CD8-positive, alpha-beta memory T cell (primary cell): ENCODE measurements around the gene AGBL4. TPM values are rescaled to one million over a fixed set of nuclear protein-coding genes. Genes with fewer than 3 reads are reported as not detected.
A peak's percentile ranks its signal among the peaks of the same experiment; 100 is the strongest.

ENCODE experiments used
- CTCF ChIA-PET: fragments of 350-600 bp; sonication (Branson Sonifier 250); formaldehyde crosslinking; loops from one replicate; lab custom pipeline; 2021; ENCODE audit warnings: antibody characterized with exemption; lab: Charles Lee
- POLR2A ChIA-PET: fragments of 350-600 bp; sonication (Branson Sonifier 250); formaldehyde crosslinking; loops from one replicate; lab custom pipeline; 2021; ENCODE audit warnings: antibody characterized with exemption; lab: Charles Lee
- DNase-seq, 5 donors: peaks; one replicate each; pipeline versions ENCODE4 v3.0.0 to v3.0.0-alpha.2; 2020 to 2022; ENCODE audit warnings: mixed read lengths in 1 of 5
- H3K27ac ChIP-seq: one replicate; pipeline ENCODE4 v1.7.0; 2013; ENCODE audit warnings: low read depth, mild to moderate bottlenecking, low read length, moderate library complexity
- H3K27me3 ChIP-seq: 2 replicates; pipeline ENCODE4 v1.7.0; 2013; ENCODE audit warnings: low read length, mild to moderate bottlenecking; ENCODE audit not compliant: insufficient read depth, poor library complexity, severe bottlenecking
- H3K36me3 ChIP-seq: 2 replicates; pipeline ENCODE4 v1.7.0; 2013; ENCODE audit warnings: mild to moderate bottlenecking, low read length, moderate library complexity; ENCODE audit not compliant: insufficient read depth
- H3K4me1 ChIP-seq: 2 replicates; pipeline ENCODE4 v1.7.0; 2013; ENCODE audit warnings: mild to moderate bottlenecking, low read length, moderate library complexity; ENCODE audit not compliant: insufficient read depth
- H3K4me3 ChIP-seq: 2 replicates; pipeline ENCODE4 v1.7.0; 2013; ENCODE audit warnings: mild to moderate bottlenecking, low read length
- H3K9me3 ChIP-seq: 2 replicates; pipeline ENCODE4 v1.7.0; 2013; ENCODE audit warnings: mild to moderate bottlenecking, low read length
- H3K27ac Mint-ChIP-seq, 8 donors: one replicate each; pipeline ENCODE4 v1.8.0; 2020 to 2021; ENCODE audit warnings: mixed read lengths in 8 of 8, mild to moderate bottlenecking in 6 of 8, inconsistent platforms in 3 of 8, moderate library complexity in 3 of 8
- H3K27me3 Mint-ChIP-seq, 2 donors: one replicate each; pipeline ENCODE4 v1.8.0; 2020 to 2021; ENCODE audit warnings: mixed read lengths in 2 of 2, mild to moderate bottlenecking in 1 of 2, moderate library complexity in 1 of 2
- H3K36me3 Mint-ChIP-seq, 3 donors: one replicate each; pipeline ENCODE4 v1.8.0; 2020 to 2021; ENCODE audit warnings: mixed read lengths in 3 of 3, inconsistent platforms in 1 of 3, mild to moderate bottlenecking in 1 of 3
- H3K4me1 Mint-ChIP-seq, 3 donors: one replicate each; pipeline ENCODE4 v1.8.0; 2020 to 2021; ENCODE audit warnings: mixed read lengths in 3 of 3, inconsistent platforms in 1 of 3, mild to moderate bottlenecking in 1 of 3
- H3K4me3 Mint-ChIP-seq, 7 donors: one replicate each; pipeline ENCODE4 v1.8.0; 2020 to 2021; ENCODE audit warnings: mixed read lengths in 7 of 7, mild to moderate bottlenecking in 6 of 7, moderate library complexity in 4 of 7, inconsistent platforms in 2 of 7
- H3K9me3 Mint-ChIP-seq, 5 donors: one replicate each; pipeline ENCODE4 v1.8.0; 2020 to 2022; ENCODE audit warnings: mixed read lengths in 5 of 5, mild to moderate bottlenecking in 3 of 5, moderate library complexity in 2 of 5, inconsistent platforms in 1 of 5
- polyA plus RNA-seq: library from polyadenylated mRNA; unstranded; fragments of 300-500 nt; fragmentation: Illumina TruSeq; gene quantifications from one replicate; pipeline ENCODE4 v1.2.3, GENCODE V29; 2021
- total RNA-seq, 2 experiments: library from RNA; stranded (reverse); gene quantifications; one replicate each; pipeline ENCODE4 v1.2.3, GENCODE V29; 2021

AGBL4 gene
- total and polyA plus RNA-seq, 3 experiments from 2014 or later = 0.22 TPM; not detected in 2

DNA sequence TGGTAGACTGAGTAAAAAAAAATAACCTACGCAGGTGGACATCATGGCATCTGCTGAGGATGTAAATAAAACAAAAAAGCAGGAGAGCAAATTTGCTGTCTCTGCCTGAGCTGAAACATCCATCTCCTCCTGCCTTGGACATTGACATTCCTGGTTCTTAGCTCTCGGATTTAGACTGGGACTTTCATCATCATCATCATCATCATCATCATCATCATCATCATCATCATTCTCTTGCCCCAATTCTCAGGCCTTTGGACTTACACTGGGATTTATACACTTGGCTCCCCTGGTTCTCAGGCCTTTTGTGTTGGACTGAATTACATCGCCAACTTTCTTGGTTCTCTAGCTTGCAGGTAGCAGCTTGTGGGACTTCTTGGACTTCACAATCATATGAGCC is 938.7 kb downstream of the AGBL4 start:
- Mint-ChIP-seq H3K27ac (peak overlapping the region in 1 of 8 donors; percentile 85), H3K27me3 (peaks cover 2 to 4% of the 10 kb centered on the region in 2 donors), H3K9me3 (peaks cover 3 to 18% (median 6%) of the 10 kb centered on the region in 5 donors), H3K36me3 (no peaks in the 10 kb centered on the region), H3K4me1 (peaks cover 2 to 14% (median 8%) of the 10 kb centered on the region in 3 donors), H3K4me3 (no peak overlapping the region)
- H3K4me3 ChIP-seq = no peak overlapping the region
- no peaks in the 10 kb centered on the region for H3K36me3 ChIP-seq
- no peaks in the 10 kb centered on the region for H3K27me3 ChIP-seq
- no peak for DNase-seq
- ChIA-PET POLR2A (no interaction called here), CTCF (no interaction called here)
- no peaks in the 10 kb centered on the region for H3K4me1 ChIP-seq
- H3K27ac ChIP-seq = no peak overlapping the region
- no peaks in the 10 kb centered on the region for H3K9me3 ChIP-seq

DNA sequence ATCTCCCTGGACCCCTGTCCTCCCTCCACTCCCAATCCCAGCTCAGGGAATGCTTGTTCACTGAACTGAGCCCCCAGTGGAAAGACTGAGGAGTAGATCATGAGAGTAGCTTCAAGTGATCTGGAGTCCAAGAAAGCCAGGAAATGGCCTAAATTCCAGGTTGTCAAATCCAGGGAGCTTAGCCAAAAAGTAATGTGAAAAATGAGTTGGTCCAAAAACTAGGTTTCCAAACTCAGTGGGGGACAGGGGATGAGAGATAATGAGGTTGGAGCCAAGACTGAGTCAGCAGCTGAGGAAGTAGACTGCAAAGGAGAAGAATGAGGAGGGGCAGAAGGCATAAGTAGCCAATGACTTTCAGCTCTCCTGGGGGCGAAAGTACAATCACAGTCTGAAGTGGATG is 963.0 kb downstream of the AGBL4 start:
- H3K36me3 ChIP-seq = no peaks in the 10 kb centered on the region
- Mint-ChIP-seq H3K27me3 (peaks cover 0 to 3% of the 10 kb centered on the region in 2 donors), H3K27ac (no peak overlapping the region), H3K4me3 (no peak overlapping the region), H3K4me1 (peaks cover 0 to 2% (median 0%) of the 10 kb centered on the region in 3 donors), H3K36me3 (no peaks in the 10 kb centered on the region), H3K9me3 (peaks cover 0 to 9% (median 0%) of the 10 kb centered on the region in 5 donors)
- H3K4me3 ChIP-seq = no peak overlapping the region
- no peaks in the 10 kb centered on the region for H3K4me1 ChIP-seq
- POLR2A ChIA-PET = no interaction called here
- CTCF ChIA-PET = no interaction called here
- H3K27me3 ChIP-seq = no peaks in the 10 kb centered on the region
- no peaks in the 10 kb centered on the region for H3K9me3 ChIP-seq
- DNase-seq = no peak
- H3K27ac ChIP-seq = no peak overlapping the region

DNA sequence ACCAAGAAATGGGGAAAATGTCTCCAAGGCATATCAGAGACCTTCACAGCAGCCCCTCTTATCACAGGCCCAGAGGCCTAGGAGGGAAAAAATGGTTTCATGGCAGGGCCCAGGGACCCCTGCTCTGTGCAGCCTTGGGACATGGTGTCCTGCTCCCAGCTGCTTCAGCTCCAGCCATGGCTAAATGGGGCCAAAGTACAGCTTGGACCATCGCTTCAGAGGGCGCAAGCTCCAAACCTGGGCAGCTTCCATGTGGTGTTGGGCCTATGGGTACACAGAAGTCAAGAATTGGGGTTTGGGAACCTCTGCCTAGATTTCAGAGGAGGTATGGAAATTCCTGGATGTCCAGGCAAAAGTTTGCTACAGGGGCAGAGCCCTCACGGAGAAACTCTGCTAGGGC is 964.7 kb downstream of the AGBL4 start:
- no peaks in the 10 kb centered on the region for H3K36me3 Mint-ChIP-seq
- Histone ChIP-seq H3K27ac (no peak overlapping the region), H3K4me1 (no peaks in the 10 kb centered on the region), H3K4me3 (no peak overlapping the region), H3K36me3 (no peaks in the 10 kb centered on the region), H3K27me3 (no peaks in the 10 kb centered on the region), H3K9me3 (no peaks in the 10 kb centered on the region)
- no peak overlapping the region for H3K27ac Mint-ChIP-seq
- CTCF ChIA-PET = no interaction called here
- peaks cover 0 to 2% (median 0%) of the 10 kb centered on the region in 3 donors for H3K4me1 Mint-ChIP-seq
- no peak for DNase-seq
- no peak overlapping the region for H3K4me3 Mint-ChIP-seq
- POLR2A ChIA-PET = no interaction called here
- peaks cover 0 to 3% of the 10 kb centered on the region in 2 donors for H3K27me3 Mint-ChIP-seq
- peaks cover 0 to 9% (median 0%) of the 10 kb centered on the region in 5 donors for H3K9me3 Mint-ChIP-seq

DNA sequence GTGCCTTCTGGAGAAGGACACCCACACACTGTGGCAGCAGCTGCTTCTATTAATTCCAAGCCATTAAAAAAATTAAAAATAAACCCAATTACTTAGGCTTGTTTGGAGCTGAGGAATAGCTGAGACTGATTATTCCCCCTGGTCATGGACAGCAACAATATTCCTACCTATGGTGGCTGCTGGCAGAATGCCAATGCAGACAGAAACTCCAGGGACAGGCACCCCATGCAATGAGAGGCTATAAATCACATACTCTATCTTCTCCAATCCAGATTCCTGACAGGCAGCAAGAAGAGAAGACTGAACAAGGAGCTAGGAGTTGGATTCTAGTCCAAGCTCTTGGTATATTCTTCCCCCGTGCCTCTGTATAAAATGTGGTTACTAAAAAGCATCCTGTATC is 971.7 kb downstream of the AGBL4 start:
- Mint-ChIP-seq H3K4me1 (no peaks in the 10 kb centered on the region), H3K36me3 (no peaks in the 10 kb centered on the region), H3K9me3 (peaks cover 0 to 4% (median 0%) of the 10 kb centered on the region in 5 donors), H3K27ac (no peak overlapping the region), H3K4me3 (no peak overlapping the region), H3K27me3 (peaks cover 0 to 2% of the 10 kb centered on the region in 2 donors)
- DNase-seq = no peak
- no peaks in the 10 kb centered on the region for H3K4me1 ChIP-seq
- H3K36me3 ChIP-seq = no peaks in the 10 kb centered on the region
- H3K4me3 ChIP-seq = no peak overlapping the region
- POLR2A ChIA-PET = no interaction called here
- no peak overlapping the region for H3K27ac ChIP-seq
- no peaks in the 10 kb centered on the region for H3K27me3 ChIP-seq
- CTCF ChIA-PET = no interaction called here
- H3K9me3 ChIP-seq = no peaks in the 10 kb centered on the region

DNA sequence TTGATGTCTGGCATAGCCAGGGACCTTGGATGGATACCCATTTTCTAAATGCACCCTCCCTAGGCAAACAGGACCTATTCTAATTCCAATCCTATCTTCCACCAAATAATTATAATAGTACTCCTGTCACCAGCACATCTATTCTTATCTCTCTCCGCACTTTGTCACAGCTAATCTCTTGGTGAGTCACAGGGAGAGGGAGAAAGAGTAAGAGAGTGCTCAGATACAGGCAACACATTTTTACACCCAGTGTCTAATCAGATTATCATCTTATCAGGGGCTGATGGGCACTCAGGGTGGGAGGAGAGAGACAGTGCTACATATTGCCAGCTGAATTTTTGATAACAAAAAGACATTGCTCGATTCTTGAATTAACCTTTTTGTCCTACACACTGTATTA is 972.1 kb downstream of the AGBL4 start:
- no peaks in the 10 kb centered on the region for H3K27me3 ChIP-seq
- no peak overlapping the region for H3K4me3 Mint-ChIP-seq
- H3K36me3 Mint-ChIP-seq = no peaks in the 10 kb centered on the region
- ChIA-PET POLR2A (no interaction called here), CTCF (no interaction called here)
- no peak overlapping the region for H3K27ac ChIP-seq
- H3K4me3 ChIP-seq = no peak overlapping the region
- DNase-seq = no peak
- no peak overlapping the region for H3K27ac Mint-ChIP-seq
- no peaks in the 10 kb centered on the region for H3K4me1 ChIP-seq
- no peaks in the 10 kb centered on the region for H3K4me1 Mint-ChIP-seq
- no peaks in the 10 kb centered on the region for H3K36me3 ChIP-seq
- H3K27me3 Mint-ChIP-seq = peaks cover 0 to 2% of the 10 kb centered on the region in 2 donors
- H3K9me3 Mint-ChIP-seq = peaks cover 0 to 4% (median 0%) of the 10 kb centered on the region in 5 donors
- H3K9me3 ChIP-seq = no peaks in the 10 kb centered on the region

DNA sequence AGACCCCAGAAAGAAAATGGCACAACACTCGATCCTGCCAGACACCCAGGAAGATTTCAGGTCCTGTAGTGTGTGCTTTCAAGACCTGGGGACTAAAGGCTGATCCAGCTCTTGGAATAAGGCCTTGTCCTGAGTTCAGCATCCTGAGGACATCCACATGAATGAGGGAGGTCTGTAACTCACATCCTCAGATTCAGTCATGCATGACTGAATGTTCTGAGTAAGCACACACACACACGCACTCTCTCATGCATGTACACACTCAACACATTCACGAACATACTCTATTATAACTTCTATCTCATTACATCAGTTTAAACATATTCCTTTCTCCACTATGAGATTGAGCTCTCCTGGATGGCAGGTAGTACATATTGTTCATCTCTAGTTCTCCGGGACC is 973.7 kb downstream of the AGBL4 start:
- CTCF ChIA-PET = no interaction called here
- no peak overlapping the region for H3K27ac ChIP-seq
- no peaks in the 10 kb centered on the region for H3K4me1 Mint-ChIP-seq
- POLR2A ChIA-PET = no interaction called here
- H3K36me3 Mint-ChIP-seq = no peaks in the 10 kb centered on the region
- H3K4me1 ChIP-seq = no peaks in the 10 kb centered on the region
- H3K9me3 Mint-ChIP-seq = no peaks in the 10 kb centered on the region
- H3K27ac Mint-ChIP-seq = no peak overlapping the region
- no peak overlapping the region for H3K4me3 Mint-ChIP-seq
- H3K9me3 ChIP-seq = no peaks in the 10 kb centered on the region
- H3K36me3 ChIP-seq = no peaks in the 10 kb centered on the region
- no peaks in the 10 kb centered on the region for H3K27me3 ChIP-seq
- no peak overlapping the region for H3K4me3 ChIP-seq
- H3K27me3 Mint-ChIP-seq = peaks cover 0 to 2% of the 10 kb centered on the region in 2 donors
- no peak for DNase-seq

DNA sequence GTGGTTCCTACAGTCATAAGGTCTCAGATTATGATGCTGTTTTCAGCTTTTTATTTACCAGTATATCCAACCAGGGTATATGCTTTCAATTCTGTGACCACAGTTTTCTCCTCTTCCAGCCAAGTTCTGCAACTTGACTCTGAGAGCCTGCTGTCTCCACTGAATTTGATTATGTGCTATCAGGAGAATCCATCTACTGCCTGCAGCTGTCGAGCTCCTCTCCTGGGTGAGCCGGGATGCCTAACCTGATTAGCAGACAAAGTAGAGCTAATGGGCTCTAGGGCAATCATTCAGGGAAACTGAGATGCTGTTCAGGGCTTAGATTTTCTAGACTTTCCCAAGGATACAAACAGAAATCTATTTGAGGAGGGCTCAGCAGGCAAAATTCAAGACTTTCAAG is 975.6 kb downstream of the AGBL4 start:
- H3K36me3 ChIP-seq = no peaks in the 10 kb centered on the region
- no peak overlapping the region for H3K27ac Mint-ChIP-seq
- no peaks in the 10 kb centered on the region for H3K36me3 Mint-ChIP-seq
- DNase-seq = no peak
- H3K4me1 ChIP-seq = no peaks in the 10 kb centered on the region
- H3K27me3 Mint-ChIP-seq = peaks cover 0 to 5% of the 10 kb centered on the region in 2 donors
- no peaks in the 10 kb centered on the region for H3K9me3 ChIP-seq
- ChIA-PET CTCF (no interaction called here), POLR2A (no interaction called here)
- H3K4me3 ChIP-seq = no peak overlapping the region
- no peaks in the 10 kb centered on the region for H3K4me1 Mint-ChIP-seq
- no peak overlapping the region for H3K27ac ChIP-seq
- H3K27me3 ChIP-seq = no peaks in the 10 kb centered on the region
- no peak overlapping the region for H3K4me3 Mint-ChIP-seq
- H3K9me3 Mint-ChIP-seq = no peaks in the 10 kb centered on the region

DNA sequence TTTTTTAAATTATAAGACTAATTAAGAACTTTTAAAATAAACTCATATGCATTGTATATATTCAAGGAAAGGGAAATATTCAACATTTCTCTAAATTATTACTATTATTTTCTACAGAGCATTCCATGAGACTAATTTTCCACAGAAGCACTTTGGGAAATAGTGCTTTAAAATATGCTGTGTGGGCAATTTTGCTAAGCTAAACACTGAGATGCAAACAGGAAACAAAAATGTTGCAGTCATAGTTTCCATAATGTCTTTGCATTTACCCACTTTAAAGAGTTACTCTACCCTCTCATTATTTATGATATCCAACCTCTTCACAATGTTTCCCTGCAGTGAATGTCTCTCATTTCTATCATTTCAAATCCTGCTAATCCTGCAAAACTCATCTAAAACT is 977.4 kb downstream of the AGBL4 start:
- H3K9me3 Mint-ChIP-seq = no peaks in the 10 kb centered on the region
- no peak overlapping the region for H3K27ac ChIP-seq
- no peaks in the 10 kb centered on the region for H3K4me1 Mint-ChIP-seq

DNA sequence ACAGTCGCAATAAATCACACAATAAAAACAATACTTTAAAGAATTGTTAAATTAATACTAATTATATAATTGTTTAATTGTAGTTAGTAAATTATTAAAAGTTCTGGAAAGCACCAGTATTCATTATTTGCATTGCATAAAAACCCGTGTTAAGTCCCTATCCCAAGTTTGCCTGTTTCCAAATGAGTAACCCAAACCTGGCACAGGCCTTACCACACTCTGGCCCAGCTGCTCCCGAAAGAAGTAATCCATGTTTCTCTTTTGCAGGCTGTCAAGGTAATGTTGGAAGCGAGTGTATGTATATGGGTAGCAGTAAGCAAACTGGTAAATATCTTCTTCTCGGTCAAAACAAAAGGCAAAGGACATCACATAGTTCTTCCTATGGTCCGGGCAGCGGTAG is 978.4 kb downstream of the AGBL4 start:
- ChIA-PET CTCF (no interaction called here), POLR2A (no interaction called here)
- H3K9me3 Mint-ChIP-seq = no peaks in the 10 kb centered on the region
- H3K4me1 Mint-ChIP-seq = no peaks in the 10 kb centered on the region
- H3K27me3 Mint-ChIP-seq = peaks cover 0 to 5% of the 10 kb centered on the region in 2 donors
- H3K27me3 ChIP-seq = no peaks in the 10 kb centered on the region
- no peaks in the 10 kb centered on the region for H3K36me3 ChIP-seq
- no peaks in the 10 kb centered on the region for H3K9me3 ChIP-seq
- no peak overlapping the region for H3K4me3 ChIP-seq
- no peaks in the 10 kb centered on the region for H3K4me1 ChIP-seq
- H3K4me3 Mint-ChIP-seq = no peak overlapping the region
- DNase-seq = no peak
- no peak overlapping the region for H3K27ac ChIP-seq
- no peaks in the 10 kb centered on the region for H3K36me3 Mint-ChIP-seq
- H3K27ac Mint-ChIP-seq = no peak overlapping the region

More for the DNA sequence above, 977.4 kb downstream of the AGBL4 start:
- no peak for DNase-seq
- no peaks in the 10 kb centered on the region for H3K4me1 ChIP-seq
- H3K27ac Mint-ChIP-seq = no peak overlapping the region
- H3K36me3 ChIP-seq = no peaks in the 10 kb centered on the region
- H3K27me3 Mint-ChIP-seq = peaks cover 0 to 5% of the 10 kb centered on the region in 2 donors
- POLR2A ChIA-PET = no interaction called here
- H3K4me3 ChIP-seq = no peak overlapping the region
- CTCF ChIA-PET = no interaction called here
- H3K27me3 ChIP-seq = no peaks in the 10 kb centered on the region
- no peaks in the 10 kb centered on the region for H3K9me3 ChIP-seq
- no peak overlapping the region for H3K4me3 Mint-ChIP-seq
- no peaks in the 10 kb centered on the region for H3K36me3 Mint-ChIP-seq
